Tibial nerve (tissue), 3 donors: Measurements from ENCODE around the gene RASAL2.

ENCODE experiments used
- CTCF ChIP-seq, 5 experiments: fragments of 200-600 bp in 3 of 5; fragments of 450-650 bp in 2 of 5; sonication (generic) in 3 of 5; IDR thresholded peaks; one replicate each; pipeline ENCODE4 v1.5.1; 2016 to 2019; ENCODE audit warnings: antibody characterized with exemption in 5 of 5, mild to moderate bottlenecking in 3 of 5, moderate library complexity in 2 of 5
- POLR2A ChIP-seq, 2 donors: fragments of 450-650 bp; IDR thresholded peaks; one replicate each; pipeline ENCODE4 v1.6.1; 2017; ENCODE audit warnings: antibody characterized with exemption in 2 of 2, mild to moderate bottlenecking in 2 of 2, moderate library complexity in 2 of 2

GRCh38 chr1:178243890-178244289, 150.0 kb downstream of the RASAL2 start:
- TF ChIP-seq POLR2A (IDR thresholded peaks at IDR 0.05) (no peak), CTCF (IDR thresholded peaks at IDR 0.05) (no peak)
